Tibial nerve (tissue), 4 donors: ENCODE results near the gene FBLN1.

Experiments used
- EP300 ChIP-seq, 2 donors: sonication (generic); formaldehyde crosslinking; IDR thresholded peaks; one replicate each; pipeline ENCODE4 v1.6.1; 2017; ENCODE audit warnings: antibody characterized with exemption in 2 of 2, mild to moderate bottlenecking in 1 of 2
- POLR2A ChIP-seq, 2 donors: fragments of 450-650 bp; IDR thresholded peaks; one replicate each; pipeline ENCODE4 v1.6.1; 2017; ENCODE audit warnings: antibody characterized with exemption in 2 of 2, mild to moderate bottlenecking in 2 of 2, moderate library complexity in 2 of 2
- TF ChIP-seq, protein P1 (sequence below), 5 experiments: fragments of 200-600 bp in 3 of 5; fragments of 450-650 bp in 2 of 5; sonication (generic) in 3 of 5; IDR thresholded peaks; one replicate each; pipeline ENCODE4 v1.5.1; 2016 to 2019; ENCODE audit warnings: antibody characterized with exemption in 5 of 5, mild to moderate bottlenecking in 3 of 5, moderate library complexity in 2 of 5

DNA sequence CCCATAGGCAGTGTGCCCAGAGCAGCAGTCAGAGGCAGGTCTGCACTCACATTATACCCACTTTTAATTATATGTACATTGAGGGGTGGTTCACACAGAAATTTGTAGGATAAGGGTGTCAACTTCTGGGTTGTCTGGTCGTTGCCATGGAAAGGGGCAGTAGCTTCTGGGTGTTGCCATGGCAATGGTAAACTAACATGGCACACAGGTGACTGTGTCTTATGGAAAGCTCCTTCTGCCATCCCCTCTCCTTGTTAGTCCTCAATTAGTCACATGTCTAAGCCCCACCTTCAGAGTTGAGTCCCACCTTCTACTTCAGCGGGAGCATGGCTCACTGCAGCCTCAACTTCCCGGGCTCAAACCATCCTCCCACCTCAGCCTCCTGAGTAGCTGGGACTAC is 112.7 kb downstream of the FBLN1 start:
- TF ChIP-seq EP300 (IDR thresholded peaks at IDR 0.05) = no peak
- TF ChIP-seq, protein P1, sequence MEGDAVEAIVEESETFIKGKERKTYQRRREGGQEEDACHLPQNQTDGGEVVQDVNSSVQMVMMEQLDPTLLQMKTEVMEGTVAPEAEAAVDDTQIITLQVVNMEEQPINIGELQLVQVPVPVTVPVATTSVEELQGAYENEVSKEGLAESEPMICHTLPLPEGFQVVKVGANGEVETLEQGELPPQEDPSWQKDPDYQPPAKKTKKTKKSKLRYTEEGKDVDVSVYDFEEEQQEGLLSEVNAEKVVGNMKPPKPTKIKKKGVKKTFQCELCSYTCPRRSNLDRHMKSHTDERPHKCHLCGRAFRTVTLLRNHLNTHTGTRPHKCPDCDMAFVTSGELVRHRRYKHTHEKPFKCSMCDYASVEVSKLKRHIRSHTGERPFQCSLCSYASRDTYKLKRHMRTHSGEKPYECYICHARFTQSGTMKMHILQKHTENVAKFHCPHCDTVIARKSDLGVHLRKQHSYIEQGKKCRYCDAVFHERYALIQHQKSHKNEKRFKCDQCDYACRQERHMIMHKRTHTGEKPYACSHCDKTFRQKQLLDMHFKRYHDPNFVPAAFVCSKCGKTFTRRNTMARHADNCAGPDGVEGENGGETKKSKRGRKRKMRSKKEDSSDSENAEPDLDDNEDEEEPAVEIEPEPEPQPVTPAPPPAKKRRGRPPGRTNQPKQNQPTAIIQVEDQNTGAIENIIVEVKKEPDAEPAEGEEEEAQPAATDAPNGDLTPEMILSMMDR (IDR thresholded peaks at IDR 0.05) = no peak
- no peak for TF ChIP-seq POLR2A (IDR thresholded peaks at IDR 0.05)
